Muscle layer of colon (tissue), 2 donors: ENCODE data around the gene FRMD4A.
A peak's percentile ranks its signal among the peaks of the same experiment; 100 is the strongest.

ENCODE experiments used
- H3K27ac ChIP-seq: one replicate; pipeline ENCODE4 v1.7.0; 2013; ENCODE audit warnings: low read depth, mild to moderate bottlenecking, low read length, moderate library complexity
- H3K27me3 ChIP-seq, 2 donors: one replicate each; pipeline ENCODE4 v1.7.0; 2013; ENCODE audit warnings: low read length in 2 of 2, mild to moderate bottlenecking in 2 of 2; ENCODE audit not compliant: insufficient read depth in 2 of 2, control insufficient read depth in 1 of 2
- H3K36me3 ChIP-seq: one replicate; pipeline ENCODE4 v1.7.0; 2013; ENCODE audit warnings: mild to moderate bottlenecking, low read length; ENCODE audit not compliant: insufficient read depth
- H3K4me1 ChIP-seq: one replicate; pipeline ENCODE4 v1.7.0; 2013; ENCODE audit warnings: mild to moderate bottlenecking, low read length; ENCODE audit not compliant: insufficient read depth
- H3K4me3 ChIP-seq, 2 donors: one replicate each; pipeline ENCODE4 v1.7.0; 2013; ENCODE audit warnings: low read length in 2 of 2, low read depth in 1 of 2, mild to moderate bottlenecking in 1 of 2, moderate library complexity in 1 of 2
- H3K9ac ChIP-seq: one replicate; pipeline ENCODE4 v1.7.0; 2013; ENCODE audit warnings: low read length
- H3K9me3 ChIP-seq: one replicate; pipeline ENCODE4 v1.7.0; 2013; ENCODE audit warnings: mild to moderate bottlenecking, low read length
- donor health status: abdominal sarcoma.
- donor health status: Adenocarcinoma of cecum.

FRMD4A gene

GRCh38 chr10:14016931-14017333, 313.8 kb downstream of the FRMD4A start:
- H3K27ac ChIP-seq, result no peak overlapping the region
- no peaks in the 10 kb centered on the region for H3K36me3 ChIP-seq
- H3K4me3 ChIP-seq, result no peak overlapping the region
- no peaks in the 10 kb centered on the region for H3K27me3 ChIP-seq
- peaks cover 6% of the 10 kb centered on the region for H3K9me3 ChIP-seq
- no peaks in the 10 kb centered on the region for H3K4me1 ChIP-seq
- no peak overlapping the region for H3K9ac ChIP-seq

GRCh38 chr10:14016011-14016536, 314.6 kb downstream of the FRMD4A start:
- no peak overlapping the region for H3K4me3 ChIP-seq
- no peak overlapping the region for H3K9ac ChIP-seq
- H3K4me1 ChIP-seq, result no peaks in the 10 kb centered on the region
- no peaks in the 10 kb centered on the region for H3K36me3 ChIP-seq
- H3K27me3 ChIP-seq, result no peaks in the 10 kb centered on the region
- peaks cover 6% of the 10 kb centered on the region for H3K9me3 ChIP-seq
- no peak overlapping the region for H3K27ac ChIP-seq

DNA sequence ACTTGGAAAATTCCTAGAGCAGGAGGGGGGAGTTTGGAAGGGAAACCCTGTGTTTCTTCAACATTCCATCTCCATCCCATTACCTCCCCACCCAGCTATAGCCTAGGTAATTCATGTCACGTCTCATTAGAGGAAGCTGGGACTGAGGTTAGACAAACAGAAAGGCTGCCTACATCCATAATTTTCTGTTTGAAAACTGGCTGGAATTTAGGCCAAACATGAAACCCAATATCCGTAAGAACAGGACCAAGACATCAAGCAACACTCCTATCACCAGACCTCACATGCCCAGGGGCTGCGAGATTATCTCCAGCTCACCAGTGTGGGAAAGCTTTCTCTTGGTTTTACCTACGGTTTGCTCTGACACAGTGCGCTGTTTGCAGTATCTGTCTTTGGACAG, 316.3 kb downstream of the FRMD4A start:
- Histone ChIP-seq H3K9ac (no peak overlapping the region), H3K27me3 (no peaks in the 10 kb centered on the region), H3K4me1 (no peaks in the 10 kb centered on the region), H3K4me3 (no peak overlapping the region), H3K27ac (no peak overlapping the region), H3K9me3 (peaks cover 6% of the 10 kb centered on the region), H3K36me3 (no peaks in the 10 kb centered on the region)

DNA sequence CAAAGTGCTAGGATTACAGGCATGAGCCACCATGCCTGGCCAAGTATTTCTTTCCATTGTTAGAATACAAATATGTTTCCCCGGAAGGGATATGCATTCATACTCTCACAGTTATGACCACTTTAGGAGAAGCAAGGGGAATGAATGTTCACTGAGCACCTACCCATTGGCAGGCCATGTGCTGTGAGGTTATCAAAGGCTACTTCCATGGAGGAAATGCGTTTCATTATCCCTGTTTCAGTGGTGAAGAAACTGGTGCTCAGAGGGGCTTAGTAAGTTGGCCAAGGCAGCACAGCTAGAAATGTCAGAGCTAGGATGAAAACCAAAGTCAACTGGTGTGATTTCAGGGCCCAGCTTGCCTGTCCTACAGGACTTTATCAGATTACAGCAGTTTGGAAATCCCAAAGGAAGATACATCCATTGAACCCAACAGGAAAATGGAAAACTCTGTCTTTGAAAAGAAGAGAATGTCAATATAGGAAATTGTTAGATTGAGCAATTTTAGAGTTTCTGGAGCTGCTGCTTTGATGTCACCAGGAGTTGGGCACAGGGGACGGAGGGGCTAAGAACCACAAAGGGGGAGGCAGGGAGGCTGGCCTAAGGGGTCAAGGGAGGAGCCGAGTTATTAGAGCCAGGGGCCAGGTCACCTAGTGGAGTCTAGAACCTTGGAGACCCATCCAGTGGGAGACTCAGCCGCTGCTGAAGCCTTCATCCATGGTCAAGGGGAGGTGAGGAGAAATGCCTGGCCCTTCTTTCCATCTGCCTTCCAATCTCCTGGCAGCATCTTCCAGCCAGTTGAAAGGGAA, 319.8 kb downstream of the FRMD4A start:
- Histone ChIP-seq H3K9ac (no peak overlapping the region), H3K27me3 (no peaks in the 10 kb centered on the region), H3K36me3 (no peaks in the 10 kb centered on the region), H3K4me3 (no peak overlapping the region), H3K27ac (no peak overlapping the region), H3K4me1 (peaks cover 6% of the 10 kb centered on the region), H3K9me3 (no peaks in the 10 kb centered on the region)

DNA sequence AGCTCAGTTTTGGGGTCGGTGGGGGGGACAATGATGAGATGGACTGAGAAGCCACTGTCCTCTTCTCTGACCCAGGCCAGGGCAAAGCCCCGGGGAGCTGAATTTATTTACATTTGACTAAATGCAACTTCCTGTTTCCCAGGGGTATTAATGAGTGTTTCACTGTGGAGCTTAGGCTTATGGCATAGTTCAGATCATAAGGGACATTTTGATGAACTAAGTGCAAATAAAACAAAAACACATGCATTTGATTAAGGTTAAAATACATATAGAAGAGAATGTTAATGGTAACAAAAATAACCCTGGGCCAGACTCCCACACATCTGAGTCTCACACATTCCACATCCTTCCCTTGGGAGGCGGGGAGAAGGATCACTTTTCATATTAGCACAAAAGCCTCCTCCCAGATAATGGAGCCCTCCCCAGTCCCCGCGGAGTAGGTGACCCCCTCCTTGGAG, 320.6 kb downstream of the FRMD4A start:
- Histone ChIP-seq H3K4me1 (peaks cover 6% of the 10 kb centered on the region), H3K9ac (no peak overlapping the region), H3K9me3 (no peaks in the 10 kb centered on the region), H3K36me3 (no peaks in the 10 kb centered on the region), H3K27me3 (no peaks in the 10 kb centered on the region), H3K27ac (no peak overlapping the region), H3K4me3 (peak overlapping the region in 1 of 2 donors; percentile 19)

- no peaks in the 10 kb centered on the region for H3K36me3 ChIP-seq
- H3K4me3 ChIP-seq, result peak overlapping the region in 1 of 2 donors; percentile 19
- H3K9me3 ChIP-seq, result no peaks in the 10 kb centered on the region
- H3K27me3 ChIP-seq, result no peaks in the 10 kb centered on the region
- H3K9ac ChIP-seq, result no peak overlapping the region
- H3K27ac ChIP-seq, result no peak overlapping the region
- H3K4me1 ChIP-seq, result peaks cover 6% of the 10 kb centered on the region
These were observed 321.2 kb downstream of the FRMD4A start for GRCh38 chr10:14009371-14010100.

DNA sequence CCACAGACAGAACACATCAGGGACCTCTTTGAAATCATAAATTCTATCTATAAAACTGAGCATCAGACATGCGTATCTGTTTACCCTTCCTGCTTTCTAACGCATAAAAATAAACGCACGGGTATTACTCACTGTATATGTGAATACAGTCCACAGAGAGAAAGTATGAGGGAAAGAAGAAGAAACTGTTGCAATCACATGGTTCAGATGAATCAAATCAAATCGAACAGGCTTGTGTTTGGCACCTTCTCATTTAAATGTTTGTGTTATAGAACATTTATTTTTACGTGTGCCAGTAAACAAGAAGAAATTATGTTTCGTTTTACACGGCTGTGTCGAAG, 322.0 kb downstream of the FRMD4A start:
- peak overlapping the region in 1 of 2 donors; percentile 32 for H3K4me3 ChIP-seq
- peaks cover 6% of the 10 kb centered on the region for H3K4me1 ChIP-seq
- H3K9ac ChIP-seq, result no peak overlapping the region
- H3K9me3 ChIP-seq, result no peaks in the 10 kb centered on the region
- no peaks in the 10 kb centered on the region for H3K27me3 ChIP-seq
- no peak overlapping the region for H3K27ac ChIP-seq
- no peaks in the 10 kb centered on the region for H3K36me3 ChIP-seq

DNA sequence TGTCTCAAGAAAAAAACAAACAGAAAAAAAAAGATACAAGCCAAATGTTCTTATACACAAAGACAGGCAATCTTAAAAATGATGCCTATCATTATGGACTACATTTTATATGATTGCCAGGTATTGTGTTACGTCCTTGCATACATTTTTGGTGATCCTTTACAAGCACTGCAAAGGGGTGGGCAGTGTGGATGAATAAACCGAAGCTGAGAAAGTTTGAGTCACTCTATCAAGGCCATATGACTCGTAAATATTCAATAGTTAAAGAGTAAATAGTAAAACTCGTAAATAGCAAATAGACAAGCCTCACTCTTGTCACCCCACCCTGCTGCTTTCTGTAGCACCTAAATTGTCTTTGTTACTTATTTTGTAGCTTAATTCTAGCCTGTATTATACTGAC, 326.2 kb downstream of the FRMD4A start:
- Histone ChIP-seq H3K36me3 (no peaks in the 10 kb centered on the region), H3K27me3 (no peaks in the 10 kb centered on the region), H3K4me1 (peaks cover 6% of the 10 kb centered on the region), H3K27ac (no peak overlapping the region), H3K9me3 (no peaks in the 10 kb centered on the region), H3K9ac (no peak overlapping the region), H3K4me3 (no peak overlapping the region)

GRCh38 chr10:14003517-14004184, 327.1 kb downstream of the FRMD4A start:
- H3K9ac ChIP-seq, result no peak overlapping the region
- no peaks in the 10 kb centered on the region for H3K36me3 ChIP-seq

GRCh38 chr10:14001298-14002040, 329.3 kb downstream of the FRMD4A start:
- Histone ChIP-seq H3K9me3 (no peaks in the 10 kb centered on the region), H3K36me3 (no peaks in the 10 kb centered on the region), H3K9ac (no peak overlapping the region), H3K4me1 (no peaks in the 10 kb centered on the region), H3K4me3 (no peak overlapping the region), H3K27me3 (no peaks in the 10 kb centered on the region), H3K27ac (no peak overlapping the region)

More at GRCh38 chr10:14003517-14004184, 327.1 kb downstream of the FRMD4A start:
- H3K9me3 ChIP-seq, result no peaks in the 10 kb centered on the region
- no peaks in the 10 kb centered on the region for H3K27me3 ChIP-seq
- H3K4me1 ChIP-seq, result peaks cover 6% of the 10 kb centered on the region
- no peak overlapping the region for H3K4me3 ChIP-seq
- H3K27ac ChIP-seq, result no peak overlapping the region
